ENCODE measurements around the gene TRIO.

- no peak for TF ChIP-seq POU6F1 (CRISPR knock-in tag; IDR thresholded peaks at IDR 0.05; ENCODE audit: borderline replicate concordance, low read depth)
- no peak for TF ChIP-seq ISL1 (CRISPR knock-in tag; IDR thresholded peaks at IDR 0.05)
- TF ChIP-seq CREB5 (CRISPR knock-in tag; IDR thresholded peaks at IDR 0.05; ENCODE audit: low read depth) = no peak
- TF ChIP-seq RARB (CRISPR knock-in tag; IDR thresholded peaks at IDR 0.05) = no peak
- TF ChIP-seq PPARA (CRISPR knock-in tag; IDR thresholded peaks at IDR 0.05; ENCODE audit: borderline replicate concordance) = no peak
Measured at GRCh38 chr5:14522721-14523120, 379.6 kb downstream of the TRIO start.
